Measurements from ENCODE around the gene CPA5. TPM values are rescaled to one million over a fixed set of nuclear protein-coding genes. Genes with fewer than 3 reads are reported as not detected.

The CPA5 gene
- total RNA-seq, 1 experiment from 2014 or later, result not detected

- no peak overlapping the region for H3K9ac ChIP-seq (ENCODE audit: low read length)
- ChIA-PET CTCF (interaction anchor here (0.6 kb wide), 1 partner anchor 84 kb away, joined by 3 read pairs; the partner anchor contains the start of gene CPA4), POLR2A (ENCODE audit: unreplicated experiment) (no interaction called here)
- ATAC-seq (no peak), DNase-seq (no peak)
- no peaks in the 10 kb centered on the region for H4K20me1 ChIP-seq (ENCODE audit: low read length)
- H2AFZ ChIP-seq (ENCODE audit: low read length), result no peak overlapping the region
- H3K36me3 ChIP-seq (ENCODE audit: low read depth, low read length), result no peaks in the 10 kb centered on the region
- H3K27ac ChIP-seq (ENCODE audit: low read length), result no peak overlapping the region
- intact Hi-C loops (cut with micrococcal nuclease), result no loop called here
- no peaks in the 10 kb centered on the region for H3K9me2 ChIP-seq (replicated peaks; ENCODE audit: low read length)
- no peak for TF ChIP-seq EZH2phosphoT487 (IDR thresholded peaks at IDR 0.05; ENCODE audit: borderline replicate concordance, low read length)
- no peak for TF ChIP-seq EZH2 (IDR thresholded peaks at IDR 0.05; ENCODE audit: low read length, unreplicated experiment)
- TF ChIP-seq CTCF (conservative IDR thresholded peaks at IDR 0.05; ENCODE audit: low read depth, low read length), result no peak
- no peak overlapping the region for H3K4me3 ChIP-seq (ENCODE audit: low read length)
- no peaks in the 10 kb centered on the region for H3K4me1 ChIP-seq (ENCODE audit: insufficient read depth, low read length)
- no peaks in the 10 kb centered on the region for H3K79me2 ChIP-seq (ENCODE audit: low read length)
- no peaks in the 10 kb centered on the region for H3F3A ChIP-seq (ENCODE audit: low read length, unreplicated experiment)
- no peaks in the 10 kb centered on the region for H3K27me3 ChIP-seq (ENCODE audit: low read length)
- no peak overlapping the region for H3K4me2 ChIP-seq (ENCODE audit: low read length)
- no peaks in the 10 kb centered on the region for H3K9me3 ChIP-seq (ENCODE audit: low read length)
- no TSS peak for BruUV-seq (replicated peaks)
These were observed 32.6 kb downstream of the CPA5 start for GRCh38 chr7:130377178-130377577.

GRCh38 chr7:130379019-130379418 lies 34.4 kb downstream of the CPA5 start:
- no peak for TF ChIP-seq CTCF (conservative IDR thresholded peaks at IDR 0.05; ENCODE audit: low read depth, low read length)
- no peak for TF ChIP-seq EZH2 (IDR thresholded peaks at IDR 0.05; ENCODE audit: low read length, unreplicated experiment)
- TF ChIP-seq EZH2phosphoT487 (IDR thresholded peaks at IDR 0.05; ENCODE audit: borderline replicate concordance, low read length), result no peak
- BruUV-seq (replicated peaks), result no TSS peak

GRCh38 chr7:130379532-130379920 lies 34.9 kb downstream of the CPA5 start:
- CTCF ChIA-PET, result no interaction called here
- POLR2A ChIA-PET (ENCODE audit: unreplicated experiment), result interaction anchor here (0.7 kb wide), 1 partner anchor 745 kb away, joined by 4 read pairs; no protein-coding TSS in a partner anchor
- no peak for TF ChIP-seq EZH2 (IDR thresholded peaks at IDR 0.05; ENCODE audit: low read length, unreplicated experiment)
- no peak for TF ChIP-seq CTCF (conservative IDR thresholded peaks at IDR 0.05; ENCODE audit: low read depth, low read length)
- no peak for TF ChIP-seq EZH2phosphoT487 (IDR thresholded peaks at IDR 0.05; ENCODE audit: borderline replicate concordance, low read length)
- Histone ChIP-seq H3K27ac (ENCODE audit: low read length) (no peak overlapping the region), H3K36me3 (ENCODE audit: low read depth, low read length) (no peaks in the 10 kb centered on the region), H3K79me2 (ENCODE audit: low read length) (no peaks in the 10 kb centered on the region), H4K20me1 (ENCODE audit: low read length) (no peaks in the 10 kb centered on the region), H2AFZ (ENCODE audit: low read length) (no peak overlapping the region), H3K9me3 (ENCODE audit: low read length) (no peaks in the 10 kb centered on the region), H3K4me1 (ENCODE audit: insufficient read depth, low read length) (no peaks in the 10 kb centered on the region), H3K9me2 (replicated peaks; ENCODE audit: low read length) (no peaks in the 10 kb centered on the region), H3K27me3 (ENCODE audit: low read length) (no peaks in the 10 kb centered on the region), H3F3A (ENCODE audit: low read length, unreplicated experiment) (no peaks in the 10 kb centered on the region), H3K9ac (ENCODE audit: low read length) (no peak overlapping the region), H3K4me3 (ENCODE audit: low read length) (no peak overlapping the region), H3K4me2 (ENCODE audit: low read length) (no peak overlapping the region)
- intact Hi-C loops (cut with micrococcal nuclease), result no loop called here
- ATAC-seq, result no peak
- no TSS peak for BruUV-seq (replicated peaks)
- no peak for DNase-seq

More at GRCh38 chr7:130379019-130379418, 34.4 kb downstream of the CPA5 start:
- ATAC-seq (no peak), DNase-seq (no peak)
- no peaks in the 10 kb centered on the region for H4K20me1 ChIP-seq (ENCODE audit: low read length)
- no peak overlapping the region for H3K4me2 ChIP-seq (ENCODE audit: low read length)
- H3K9ac ChIP-seq (ENCODE audit: low read length), result no peak overlapping the region
- intact Hi-C loops (cut with micrococcal nuclease), result no loop called here
- H3K9me2 ChIP-seq (replicated peaks; ENCODE audit: low read length), result no peaks in the 10 kb centered on the region
- no peak overlapping the region for H3K4me3 ChIP-seq (ENCODE audit: low read length)
- no peaks in the 10 kb centered on the region for H3K79me2 ChIP-seq (ENCODE audit: low read length)
- no peaks in the 10 kb centered on the region for H3K9me3 ChIP-seq (ENCODE audit: low read length)
- POLR2A ChIA-PET (ENCODE audit: unreplicated experiment), result interaction anchor here (0.7 kb wide), 1 partner anchor 745 kb away, joined by 4 read pairs; no protein-coding TSS in a partner anchor
- H3K27ac ChIP-seq (ENCODE audit: low read length), result no peak overlapping the region
- no peaks in the 10 kb centered on the region for H3K27me3 ChIP-seq (ENCODE audit: low read length)
- no peaks in the 10 kb centered on the region for H3K36me3 ChIP-seq (ENCODE audit: low read depth, low read length)
- no peak overlapping the region for H2AFZ ChIP-seq (ENCODE audit: low read length)
- H3F3A ChIP-seq (ENCODE audit: low read length, unreplicated experiment), result no peaks in the 10 kb centered on the region
- CTCF ChIA-PET, result no interaction called here
- no peaks in the 10 kb centered on the region for H3K4me1 ChIP-seq (ENCODE audit: insufficient read depth, low read length)
